Stomach (tissue), 4 donors: Measurements from ENCODE around the gene AMACR.
A peak's percentile ranks its signal among the peaks of the same experiment; 100 is the strongest.

Experiments used
- CTCF ChIP-seq, 7 experiments: fragments of 450-650 bp in 4 of 7; fragments of 200-600 bp in 3 of 7; sonication (generic) in 3 of 7; IDR thresholded peaks; one replicate each; pipeline ENCODE4 v1.5.1; 2016 to 2019; ENCODE audit warnings: antibody characterized with exemption in 7 of 7, control low read depth in 2 of 7, mild to moderate bottlenecking in 1 of 7
- EP300 ChIP-seq: sonication (generic); formaldehyde crosslinking; IDR thresholded peaks from one replicate; pipeline ENCODE4 v1.6.1; 2017; ENCODE audit warnings: antibody characterized with exemption
- POLR2A ChIP-seq, 4 donors: fragments of 450-650 bp; IDR thresholded peaks; one replicate each; pipeline ENCODE4 v1.6.1; 2016; ENCODE audit warnings: antibody characterized with exemption in 4 of 4, control low read depth in 2 of 4, mild to moderate bottlenecking in 1 of 4, moderate library complexity in 1 of 4
- POLR2AphosphoS5 ChIP-seq, 3 donors: sonication (generic); formaldehyde crosslinking; IDR thresholded peaks; one replicate each; pipeline ENCODE4 v1.6.1; 2016; ENCODE audit warnings: antibody characterized with exemption in 3 of 3

GRCh38 chr5:33969572-33970452, 38.0 kb downstream of the AMACR start:
- TF ChIP-seq CTCF (IDR thresholded peaks at IDR 0.05) (peak in 5 of 7 experiments; percentile 24 to 61 (median 52)), POLR2A (IDR thresholded peaks at IDR 0.05) (no peak), EP300 (no peak), POLR2AphosphoS5 (IDR thresholded peaks at IDR 0.05) (no peak)
